RCC 7860 (cell line): ENCODE results near the gene FXR1.
"Not testable (repeated sequence)": the region's sequence is repeated elsewhere in the genome, so short reads cannot be mapped to it uniquely, and the experiment has no call there.

ENCODE experiments used
- DNase-seq: peaks from one replicate; pipeline ENCODE4 v3.0.0-alpha.2; 2015; ENCODE audit warnings: low spot score
- FAIRE-seq: peaks from 2 replicates; lab custom pipeline; 2012; peaks lifted over from hg19 to GRCh38; lab: Jason Lieb, UNC

FXR1 gene

GRCh38 chr3:180912304-180913296, at the start of gene FXR1:
FXR1 (plus strand) TSS chr3:180912670; CDS start chr3:180912686, 16 bp downstream.
- peak; percentile 92 for DNase-seq
- FAIRE-seq: peak; percentile 66

GRCh38 chr3:180870008-180870699, 42.3 kb upstream of the FXR1 start:
- DNase-seq: no peak
- FAIRE-seq: no peak

- DNase-seq (no peak), FAIRE-seq (no peak)
Measured at GRCh38 chr3:180871901-180872300, 40.6 kb upstream of the FXR1 start.

- not testable (repeated sequence) for FAIRE-seq
Measured at GRCh38 chr3:180872430-180872829, 40.0 kb upstream of the FXR1 start.

GRCh38 chr3:180875124-180875698, 37.3 kb upstream of the FXR1 start:
- no peak for FAIRE-seq
- no peak for DNase-seq

More at GRCh38 chr3:180872430-180872829, 40.0 kb upstream of the FXR1 start:
- DNase-seq: not testable (repeated sequence)

GRCh38 chr3:180881065-180881801, 31.2 kb upstream of the FXR1 start:
- no peak for FAIRE-seq
- no peak for DNase-seq

GRCh38 chr3:180882115-180882514, 30.4 kb upstream of the FXR1 start:
- FAIRE-seq: no peak

GRCh38 chr3:180888992-180889560, 23.4 kb upstream of the FXR1 start:
- DNase-seq: no peak
- FAIRE-seq: no peak

More at GRCh38 chr3:180882115-180882514, 30.4 kb upstream of the FXR1 start:
- no peak for DNase-seq

- FAIRE-seq (no peak), DNase-seq (no peak)
Measured at GRCh38 chr3:180898572-180898971, 13.9 kb upstream of the FXR1 start.

- no peak for FAIRE-seq
- no peak for DNase-seq
Measured at GRCh38 chr3:180909369-180910127, 2.9 kb upstream of the FXR1 start.

GRCh38 chr3:180910823-180911222, 1.6 kb upstream of the FXR1 start:
- FAIRE-seq: no peak
- DNase-seq: no peak

- FAIRE-seq: no peak
- DNase-seq: no peak
Measured at GRCh38 chr3:180911876-180912303, 580 bp upstream of the FXR1 start.

- FAIRE-seq (no peak), DNase-seq (no peak)
Measured at GRCh38 chr3:180913581-180914404, 1.3 kb downstream of the FXR1 start.

GRCh38 chr3:180918542-180918941, 6.1 kb downstream of the FXR1 start:
- FAIRE-seq (no peak), DNase-seq (no peak)

- DNase-seq (no peak), FAIRE-seq (no peak)
Measured at GRCh38 chr3:180922242-180922641, 9.8 kb downstream of the FXR1 start.

GRCh38 chr3:180923561-180923960, 11.1 kb downstream of the FXR1 start:
- FAIRE-seq: no peak

GRCh38 chr3:180926526-180926925, 14.1 kb downstream of the FXR1 start:
- FAIRE-seq (no peak), DNase-seq (no peak)

More at GRCh38 chr3:180923561-180923960, 11.1 kb downstream of the FXR1 start:
- DNase-seq: no peak

- DNase-seq: no peak
- no peak for FAIRE-seq
Measured at GRCh38 chr3:180929376-180929775, 16.9 kb downstream of the FXR1 start.

- FAIRE-seq: no peak
- DNase-seq: no peak
Measured at GRCh38 chr3:180930526-180930925, 18.1 kb downstream of the FXR1 start.
